Measurements from ENCODE around the gene GIPR.

GIPR gene

DNA sequence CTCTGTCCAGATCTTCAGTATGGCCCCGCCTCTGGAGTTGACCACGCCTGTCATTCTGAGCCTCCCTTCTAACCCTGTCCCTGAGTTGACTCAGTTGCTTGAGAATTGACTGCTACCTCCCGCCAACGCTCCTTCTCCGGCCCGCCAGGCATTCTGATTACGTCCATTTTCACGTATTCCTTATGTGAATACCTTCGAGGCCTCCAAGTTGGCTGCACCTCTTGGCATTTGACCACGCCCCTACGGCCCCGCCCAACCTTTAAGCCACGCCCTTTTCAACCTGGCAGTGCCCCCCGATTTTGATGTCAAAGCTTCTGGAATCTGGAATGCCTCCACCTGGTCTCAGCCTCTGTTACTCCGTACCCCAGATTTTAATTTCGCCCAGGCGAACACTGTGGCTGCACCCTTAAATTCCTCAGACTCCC lies 27.2 kb upstream of the GIPR start:
- ChIA-PET CTCF (interaction anchor here (0.7 to 3.2 kb wide), 7 partner anchors 25 to 155 kb away, joined by 3 to 19 read pairs (median 8); partner anchors contain the start of genes QPCTL and SNRPD2), POLR2A (ENCODE audit: low non-redundant PET) (interaction anchor here (1.0 to 1.1 kb wide), 2 partner anchors 10 to 26 kb away, joined by 3 to 5 read pairs; no protein-coding TSS in a partner anchor)
- TF ChIP-seq, protein P1, sequence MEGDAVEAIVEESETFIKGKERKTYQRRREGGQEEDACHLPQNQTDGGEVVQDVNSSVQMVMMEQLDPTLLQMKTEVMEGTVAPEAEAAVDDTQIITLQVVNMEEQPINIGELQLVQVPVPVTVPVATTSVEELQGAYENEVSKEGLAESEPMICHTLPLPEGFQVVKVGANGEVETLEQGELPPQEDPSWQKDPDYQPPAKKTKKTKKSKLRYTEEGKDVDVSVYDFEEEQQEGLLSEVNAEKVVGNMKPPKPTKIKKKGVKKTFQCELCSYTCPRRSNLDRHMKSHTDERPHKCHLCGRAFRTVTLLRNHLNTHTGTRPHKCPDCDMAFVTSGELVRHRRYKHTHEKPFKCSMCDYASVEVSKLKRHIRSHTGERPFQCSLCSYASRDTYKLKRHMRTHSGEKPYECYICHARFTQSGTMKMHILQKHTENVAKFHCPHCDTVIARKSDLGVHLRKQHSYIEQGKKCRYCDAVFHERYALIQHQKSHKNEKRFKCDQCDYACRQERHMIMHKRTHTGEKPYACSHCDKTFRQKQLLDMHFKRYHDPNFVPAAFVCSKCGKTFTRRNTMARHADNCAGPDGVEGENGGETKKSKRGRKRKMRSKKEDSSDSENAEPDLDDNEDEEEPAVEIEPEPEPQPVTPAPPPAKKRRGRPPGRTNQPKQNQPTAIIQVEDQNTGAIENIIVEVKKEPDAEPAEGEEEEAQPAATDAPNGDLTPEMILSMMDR (conservative IDR thresholded peaks at IDR 0.05; ENCODE audit: low read depth), result no peak
- H3K27ac ChIP-seq, result peak overlapping the region; percentile 99
- peak; percentile 79 for DNase-seq (ENCODE audit: low spot score)

DNA sequence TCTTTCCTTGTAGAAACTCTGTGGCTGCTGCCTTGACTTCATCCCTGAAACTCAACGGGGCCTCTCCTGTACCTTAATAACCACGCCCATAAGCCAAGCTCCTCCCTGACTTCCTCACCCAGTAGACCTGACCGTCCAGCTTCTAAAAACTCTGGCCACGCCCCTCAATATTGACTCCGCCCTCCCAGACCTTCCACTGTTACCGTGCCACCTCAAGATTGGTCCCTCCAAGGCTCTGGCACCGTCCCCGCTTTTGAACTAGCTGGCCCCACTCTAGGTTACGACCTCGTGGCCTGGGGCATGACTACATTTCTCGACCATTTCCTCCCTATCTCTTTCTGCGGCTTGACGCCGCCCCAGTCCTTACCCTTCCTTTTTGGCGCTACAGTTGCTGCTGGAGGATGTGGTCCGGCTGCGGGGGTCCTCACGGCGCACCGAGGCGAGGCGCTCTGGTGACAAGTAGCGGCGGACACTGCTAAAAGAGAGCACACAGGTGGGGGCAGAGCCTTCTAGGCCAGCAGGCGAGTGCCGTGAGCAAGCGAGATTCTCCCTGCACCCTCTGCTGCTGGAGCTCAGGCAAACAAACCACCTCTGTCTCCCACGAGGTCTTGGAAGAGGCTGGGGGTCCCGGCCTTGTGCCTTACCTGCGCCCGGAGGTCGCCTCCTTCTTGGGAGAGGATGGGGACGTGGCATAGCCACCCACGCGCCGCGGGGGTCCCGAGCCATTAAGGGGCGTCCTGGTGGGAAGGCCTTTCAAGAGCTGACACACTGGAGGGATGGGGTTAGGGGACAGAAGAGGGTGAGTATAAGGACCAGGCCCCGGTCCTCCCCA lies 26.5 kb upstream of the GIPR start:
- POLR2A ChIA-PET (ENCODE audit: low non-redundant PET), result interaction anchor here (0.6 to 1.1 kb wide), 4 partner anchors 11 to 104 kb away, joined by 3 to 5 read pairs (median 3); no protein-coding TSS in a partner anchor
- TF ChIP-seq, protein P1 (conservative IDR thresholded peaks at IDR 0.05; ENCODE audit: low read depth), result no peak

DNA sequence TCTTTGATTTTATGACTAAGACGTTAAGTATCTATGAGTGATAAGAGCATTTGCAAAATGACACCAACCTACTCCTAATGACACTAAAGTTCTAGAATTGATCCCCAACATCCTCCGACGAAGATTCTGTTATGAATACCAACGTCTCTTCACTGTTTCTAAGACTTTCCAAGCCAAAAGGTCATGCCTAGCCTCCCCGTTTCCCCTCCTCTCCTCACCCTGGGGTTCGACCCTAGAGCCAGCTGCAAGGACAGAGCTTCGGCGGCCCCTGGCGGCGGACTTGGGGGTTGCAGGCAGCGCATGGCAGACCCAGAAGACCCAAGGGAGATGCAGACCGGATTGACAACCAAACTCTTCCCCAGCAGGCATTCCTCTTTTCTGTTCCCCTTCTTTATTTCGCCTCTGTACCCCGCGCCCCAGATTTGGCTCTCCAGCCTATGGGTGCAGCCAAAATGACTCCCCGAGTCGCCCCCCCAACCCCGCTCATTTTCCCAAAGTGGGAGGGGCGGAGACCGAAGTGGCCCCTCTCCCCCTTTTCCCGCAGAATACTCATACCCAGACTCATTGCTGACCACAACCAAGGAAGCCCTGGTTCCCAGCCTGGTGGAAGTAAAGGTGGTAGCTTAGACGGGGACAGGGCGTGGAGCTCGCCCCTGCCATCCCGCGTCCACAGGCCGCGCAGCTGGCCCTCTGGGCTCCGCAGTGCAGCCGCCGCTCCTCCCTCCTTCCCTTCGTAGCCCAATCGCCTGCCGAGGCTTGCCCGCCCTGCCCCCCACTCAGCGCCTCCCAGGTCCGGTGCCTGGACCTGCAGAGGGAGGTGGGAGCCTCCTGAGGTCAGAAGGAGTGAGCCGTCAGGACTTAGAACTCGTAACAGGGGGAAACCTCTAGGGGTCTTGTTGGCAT lies 24.7 kb upstream of the GIPR start:
- TF ChIP-seq, protein P1 (conservative IDR thresholded peaks at IDR 0.05; ENCODE audit: low read depth), result peak; percentile 97
- ChIA-PET CTCF (interaction anchor here (0.6 to 3.2 kb wide), 24 partner anchors 9 to 158 kb away, joined by 3 to 19 read pairs (median 4); partner anchors contain the start of genes PPM1N, QPCTL and SNRPD2), POLR2A (ENCODE audit: low non-redundant PET) (no interaction called here)
- H3K27ac ChIP-seq, result peak overlapping the region; percentile 99
- DNase-seq (ENCODE audit: low spot score), result peak; percentile 70

More for the DNA sequence above, 26.5 kb upstream of the GIPR start:
- CTCF ChIA-PET, result interaction anchor here (0.6 to 3.2 kb wide), 30 partner anchors 8 to 202 kb away, joined by 3 to 19 read pairs (median 5); partner anchors contain the start of genes PPM1N, QPCTL and SNRPD2
- peak; percentile 96 for DNase-seq (ENCODE audit: low spot score)
- H3K27ac ChIP-seq, result peak overlapping the region; percentile 99

DNA sequence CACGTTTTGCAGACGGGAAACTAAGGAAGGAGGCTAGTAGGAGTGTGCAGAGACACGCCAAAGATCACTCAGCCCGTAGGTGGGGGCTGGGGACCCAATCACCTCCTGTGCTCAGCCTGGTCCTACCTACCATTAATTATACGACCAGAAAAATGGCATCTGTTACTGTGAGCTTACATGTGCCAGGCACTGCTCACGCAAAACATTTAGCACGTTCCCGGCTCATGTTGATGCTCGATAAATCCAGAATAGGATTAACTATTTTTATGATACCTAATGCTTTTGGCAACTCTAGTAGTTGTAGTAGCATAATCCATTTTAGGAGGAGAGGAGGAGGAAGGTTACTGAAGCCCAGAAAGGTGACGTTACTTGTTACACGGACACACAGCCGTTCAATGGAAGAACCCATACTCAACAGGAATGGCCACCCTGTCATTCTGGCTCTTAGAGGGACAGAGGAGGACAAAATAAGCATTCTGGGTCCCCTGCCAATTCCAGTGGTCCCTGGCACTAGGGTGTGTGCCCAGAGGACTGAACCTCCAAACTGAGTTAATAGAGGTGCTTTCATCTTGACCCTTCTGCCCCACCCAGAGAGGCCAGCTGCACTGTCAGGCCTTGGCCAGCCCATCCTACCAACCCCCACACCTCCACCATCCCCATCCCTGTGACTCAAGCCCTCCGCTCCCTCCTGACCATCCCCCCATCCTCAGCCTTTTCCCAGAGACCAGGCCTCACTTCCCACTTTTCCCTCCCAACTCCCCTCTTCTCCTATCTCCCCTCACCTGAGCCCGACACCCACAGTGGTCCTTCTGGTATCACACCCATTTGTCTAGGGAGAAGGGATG lies 23.9 kb upstream of the GIPR start:
- CTCF ChIA-PET, result interaction anchor here (0.6 to 3.2 kb wide), 6 partner anchors 27 to 155 kb away, joined by 3 to 19 read pairs (median 4); no protein-coding TSS in a partner anchor
- no peak for DNase-seq (ENCODE audit: low spot score)
- TF ChIP-seq, protein P1 (conservative IDR thresholded peaks at IDR 0.05; ENCODE audit: low read depth), result no peak
- POLR2A ChIA-PET (ENCODE audit: low non-redundant PET), result no interaction called here
- peak overlapping the region; percentile 99 for H3K27ac ChIP-seq

DNA sequence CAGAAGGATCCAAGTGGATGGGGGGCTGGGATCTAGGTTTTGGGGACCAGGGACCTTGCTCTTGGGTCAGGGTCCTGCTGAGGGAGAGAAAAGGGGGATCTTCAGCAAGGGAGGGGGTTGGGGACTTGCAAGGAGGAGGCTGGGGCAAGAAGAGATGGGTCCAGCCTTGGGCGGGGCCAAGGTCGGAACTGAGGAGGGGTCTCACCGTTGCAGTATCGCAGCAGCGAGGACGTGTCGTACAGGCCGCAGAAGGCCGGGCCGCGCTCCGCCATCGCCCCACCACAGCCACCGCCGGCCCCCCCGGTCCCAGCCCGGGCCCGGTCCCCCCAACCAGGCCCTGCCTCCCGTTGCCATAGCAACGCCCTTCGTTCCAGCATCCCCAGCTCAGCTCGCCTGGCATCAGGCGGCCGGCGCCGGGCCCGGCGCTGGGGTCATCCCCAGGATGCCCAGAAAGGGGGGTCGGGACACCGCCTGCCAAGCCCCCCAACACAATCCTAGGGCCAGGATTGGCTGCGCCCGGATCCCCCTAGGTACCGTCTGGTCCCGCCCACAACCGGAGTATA lies 22.9 kb upstream of the GIPR start:
- CTCF ChIA-PET, result no interaction called here
- H3K27ac ChIP-seq, result peak overlapping the region; percentile 66

More for the DNA sequence above, 22.9 kb upstream of the GIPR start:
- POLR2A ChIA-PET (ENCODE audit: low non-redundant PET), result no interaction called here
- DNase-seq (ENCODE audit: low spot score), result no peak
- TF ChIP-seq, protein P1 (conservative IDR thresholded peaks at IDR 0.05; ENCODE audit: low read depth), result no peak

Measured in RWPE1 (cell line).